8988T (cell line): Measurements from ENCODE around the gene TBC1D13.
"Not testable (repeated sequence)": the region's sequence is repeated elsewhere in the genome, so short reads cannot be mapped to it uniquely, and the experiment has no call there.

Experiments used
- DNase-seq: peaks from one replicate; pipeline ENCODE4 v3.0.0; 2011

Gene TBC1D13

GRCh38 chr9:128847803-128848202 lies 60.8 kb downstream of the TBC1D13 start:
- DNase-seq, result no peak

GRCh38 chr9:128851024-128851423 lies 64.0 kb downstream of the TBC1D13 start:
- DNase-seq, result not testable (repeated sequence)

GRCh38 chr9:128851779-128852600 lies 64.9 kb downstream of the TBC1D13 start:
- not testable (repeated sequence) for DNase-seq

GRCh38 chr9:128852646-128853045 lies 65.6 kb downstream of the TBC1D13 start:
- not testable (repeated sequence) for DNase-seq

GRCh38 chr9:128854454-128854853 lies 67.4 kb downstream of the TBC1D13 start:
- not testable (repeated sequence) for DNase-seq

GRCh38 chr9:128858476-128858875 lies 71.4 kb downstream of the TBC1D13 start:
- not testable (repeated sequence) for DNase-seq
